Measurements from ENCODE around the gene BDKRB1. TPM values are rescaled to one million over a fixed set of nuclear protein-coding genes. Genes with fewer than 3 reads are reported as not detected.

Gene BDKRB1
- total and polyA plus RNA-seq, 7 experiments from 2014 or later: not detected

GRCh38 chr14:96309133-96309895 lies 53.3 kb downstream of the BDKRB1 start:
- peaks cover 6 to 51% (median 33%) of the 10 kb centered on the region in 5 donors for H3K36me3 Mint-ChIP-seq
- intact Hi-C loops (cut with micrococcal nuclease): no loop called here
- no peaks in the 10 kb centered on the region for H3K9me3 ChIP-seq (ENCODE audit: control insufficient read depth in 2 of 3, low read length in 3 of 3)
- H3K27me3 Mint-ChIP-seq: no peaks in the 10 kb centered on the region
- H3K27ac ChIP-seq (ENCODE audit: low read depth, low read length): no peak overlapping the region
- ChIA-PET CTCF (no interaction called here), POLR2A (no interaction called here)
- no peaks in the 10 kb centered on the region for H3K4me1 Mint-ChIP-seq
- no peaks in the 10 kb centered on the region for H3K4me1 ChIP-seq (ENCODE audit: control insufficient read depth in 2 of 2, insufficient read depth in 2 of 2, low read length in 2 of 2)
- H3K4me3 Mint-ChIP-seq: no peak overlapping the region
- peaks cover 13 to 73% (median 19%) of the 10 kb centered on the region in 3 experiments for H3K36me3 ChIP-seq (ENCODE audit: control insufficient read depth in 2 of 3, insufficient read depth in 3 of 3, low read length in 3 of 3)
- no peak overlapping the region for H3K4me3 ChIP-seq (ENCODE audit: low read length)
- H3K27ac Mint-ChIP-seq: no peak overlapping the region
- ATAC-seq: no peak
- no peak for DNase-seq
- no peaks in the 10 kb centered on the region for H3K9me3 Mint-ChIP-seq
- no peaks in the 10 kb centered on the region for H3K27me3 ChIP-seq (ENCODE audit: control insufficient read depth in 2 of 2, insufficient read depth in 2 of 2, low read length in 2 of 2)

GRCh38 chr14:96309896-96310330 lies 53.9 kb downstream of the BDKRB1 start:
- Histone ChIP-seq H3K9me3 (ENCODE audit: control insufficient read depth in 2 of 3, low read length in 3 of 3) (no peaks in the 10 kb centered on the region), H3K4me3 (ENCODE audit: low read length) (no peak overlapping the region), H3K36me3 (ENCODE audit: control insufficient read depth in 2 of 3, insufficient read depth in 3 of 3, low read length in 3 of 3) (peaks cover 13 to 73% (median 19%) of the 10 kb centered on the region in 3 experiments), H3K4me1 (ENCODE audit: control insufficient read depth in 2 of 2, insufficient read depth in 2 of 2, low read length in 2 of 2) (no peaks in the 10 kb centered on the region), H3K27ac (ENCODE audit: low read depth, low read length) (no peak overlapping the region), H3K27me3 (ENCODE audit: control insufficient read depth in 2 of 2, insufficient read depth in 2 of 2, low read length in 2 of 2) (no peaks in the 10 kb centered on the region)
- H3K4me1 Mint-ChIP-seq: no peaks in the 10 kb centered on the region
- CTCF ChIA-PET: interaction anchor here (0.7 kb wide), 1 partner anchor 11 kb away, joined by 3 read pairs; no protein-coding TSS in a partner anchor
- ATAC-seq: no peak
- no peak overlapping the region for H3K4me3 Mint-ChIP-seq
- POLR2A ChIA-PET: no interaction called here
- H3K27me3 Mint-ChIP-seq: no peaks in the 10 kb centered on the region
- peaks cover 6 to 48% (median 33%) of the 10 kb centered on the region in 5 donors for H3K36me3 Mint-ChIP-seq
- intact Hi-C loops (cut with micrococcal nuclease): no loop called here
- DNase-seq: no peak
- no peak overlapping the region for H3K27ac Mint-ChIP-seq
- H3K9me3 Mint-ChIP-seq: no peaks in the 10 kb centered on the region

GRCh38 chr14:96310906-96311305 lies 54.9 kb downstream of the BDKRB1 start:
- H3K4me1 ChIP-seq (ENCODE audit: control insufficient read depth in 2 of 2, insufficient read depth in 2 of 2, low read length in 2 of 2): no peaks in the 10 kb centered on the region
- Mint-ChIP-seq H3K4me3 (no peak overlapping the region), H3K27me3 (no peaks in the 10 kb centered on the region), H3K27ac (no peak overlapping the region), H3K36me3 (peaks cover 8 to 51% (median 42%) of the 10 kb centered on the region in 5 donors), H3K4me1 (no peaks in the 10 kb centered on the region), H3K9me3 (no peaks in the 10 kb centered on the region)
- DNase-seq (no peak), ATAC-seq (no peak)
- no peaks in the 10 kb centered on the region for H3K27me3 ChIP-seq (ENCODE audit: control insufficient read depth in 2 of 2, insufficient read depth in 2 of 2, low read length in 2 of 2)
- peaks cover 18 to 78% (median 20%) of the 10 kb centered on the region in 3 experiments for H3K36me3 ChIP-seq (ENCODE audit: control insufficient read depth in 2 of 3, insufficient read depth in 3 of 3, low read length in 3 of 3)
- CTCF ChIA-PET: no interaction called here
- H3K9me3 ChIP-seq (ENCODE audit: control insufficient read depth in 2 of 3, low read length in 3 of 3): no peaks in the 10 kb centered on the region
- no peak overlapping the region for H3K4me3 ChIP-seq (ENCODE audit: low read length)
- intact Hi-C loops (cut with micrococcal nuclease): no loop called here
- H3K27ac ChIP-seq (ENCODE audit: low read depth, low read length): no peak overlapping the region
- POLR2A ChIA-PET: no interaction called here

Other genes starting within 250 kb of the BDKRB1 start
- 10 to 100 TPM in 2 of 5 experiments, 1 to 10 TPM in 2, under 1 TPM in 1; 0.41 to 22.9 (median 7.8) TPM for gene C14orf132, start 216.8 kb upstream of the BDKRB1 start, total RNA-seq
- 1 to 10 TPM; 3.9 to 7.2 TPM for gene C14orf132, start 216.8 kb upstream of the BDKRB1 start, polyA plus RNA-seq
- gene BDKRB2, start 51.4 kb upstream of the BDKRB1 start, total RNA-seq: not detected
- under 1 TPM in 1 of 2 donors, not detected in 1; 0.08 TPM for gene BDKRB2, start 51.4 kb upstream of the BDKRB1 start, polyA plus RNA-seq
- gene ATG2B, start 107.1 kb downstream of the BDKRB1 start, total RNA-seq: 10 to 100 TPM; 22.7 to 43.4 (median 34.3) TPM
- gene ATG2B, start 107.1 kb downstream of the BDKRB1 start, polyA plus RNA-seq: 1 to 10 TPM; 1.8 to 2.5 TPM
- 10 to 100 TPM in 3 of 5 experiments, 1 to 10 TPM in 2; 6.7 to 17.7 (median 14.9) TPM for gene GSKIP, start 107.3 kb downstream of the BDKRB1 start, total RNA-seq
- gene GSKIP, start 107.3 kb downstream of the BDKRB1 start, polyA plus RNA-seq: 10 to 100 TPM; 21.1 to 22.1 TPM
- gene AK7, start 135.9 kb downstream of the BDKRB1 start, total RNA-seq: under 1 TPM in 3 of 5 experiments, not detected in 2; 0.19 to 0.67 (median 0.58) TPM
- under 1 TPM; 0.05 to 0.64 TPM for gene AK7, start 135.9 kb downstream of the BDKRB1 start, polyA plus RNA-seq
- gene PAPOLA, start 246.2 kb downstream of the BDKRB1 start, total RNA-seq: 100 to 1,000 TPM; 158 to 256 (median 177) TPM
- 10 to 100 TPM; 58.2 to 72.2 TPM for gene PAPOLA, start 246.2 kb downstream of the BDKRB1 start, polyA plus RNA-seq